DMS53 treated with DMSO at 0.1 percent for 48 hours (cell line): ENCODE results near the gene AUTS2.
A peak's percentile ranks its signal among the peaks of the same experiment; 100 is the strongest.

Source experiments
- DNase-seq: peaks from one replicate; lab custom pipeline; 2025; ENCODE audit not compliant: unreplicated experiment; lab: John Stamatoyannopoulos, UW

AUTS2 gene

DNA sequence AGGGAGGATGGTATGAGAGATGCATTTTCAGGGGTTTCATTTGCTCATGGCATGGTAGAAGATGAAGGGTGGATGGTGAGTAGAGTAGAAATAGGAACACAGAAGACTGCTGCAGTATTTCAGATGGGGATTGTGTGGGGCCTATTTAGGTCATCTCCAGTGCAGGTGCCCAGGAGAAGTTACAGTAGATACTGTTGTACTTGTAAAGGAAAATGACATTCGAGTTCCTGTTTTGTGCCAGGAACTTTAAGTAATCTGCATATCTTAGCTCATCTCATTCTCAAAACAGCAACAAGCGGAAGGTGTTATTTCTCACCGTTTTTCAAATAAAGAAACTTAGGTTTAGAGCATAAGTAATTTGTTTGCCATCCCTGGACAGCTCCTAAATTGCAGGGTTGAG, 156.2 kb downstream of the AUTS2 start:
- no peak for DNase-seq

DNA sequence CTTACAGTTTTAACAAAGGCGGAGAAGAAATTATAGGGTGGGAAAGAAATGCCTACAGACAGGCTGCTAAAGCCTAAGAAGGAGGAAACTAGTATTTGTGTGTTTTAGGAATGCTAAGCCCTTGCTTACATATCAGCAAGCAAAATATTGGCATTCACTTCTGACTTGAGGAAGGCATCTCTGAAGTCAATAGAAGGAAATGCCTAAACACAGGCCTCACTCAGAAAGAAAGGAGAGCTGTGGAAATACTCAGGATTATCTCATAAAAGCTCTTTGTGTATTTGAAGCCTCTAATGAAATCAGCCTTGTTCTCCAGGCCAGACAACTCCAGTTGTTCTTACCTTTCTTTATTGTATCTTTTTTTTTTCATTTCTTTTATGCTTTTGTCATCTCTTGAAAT, 158.0 kb downstream of the AUTS2 start:
- DNase-seq, result no peak

DNA sequence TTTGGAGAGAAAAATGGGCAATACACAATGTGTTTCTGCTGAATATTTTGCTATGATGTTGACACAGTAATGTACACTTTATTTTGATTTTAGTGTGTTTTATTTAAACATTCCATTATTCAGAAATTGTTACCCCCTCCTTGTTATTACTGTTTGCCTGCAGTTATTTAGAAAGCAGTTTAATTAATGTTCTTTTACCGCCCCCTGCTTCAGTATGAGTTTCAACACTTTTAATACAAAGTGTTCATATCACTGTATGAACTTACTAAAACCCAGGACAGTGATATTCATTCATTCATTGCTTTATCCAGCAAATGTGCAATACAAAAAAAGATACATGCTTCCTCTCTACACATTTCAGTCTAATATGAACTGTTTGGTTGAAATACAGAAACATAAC, 159.3 kb downstream of the AUTS2 start:
- DNase-seq, result no peak

DNA sequence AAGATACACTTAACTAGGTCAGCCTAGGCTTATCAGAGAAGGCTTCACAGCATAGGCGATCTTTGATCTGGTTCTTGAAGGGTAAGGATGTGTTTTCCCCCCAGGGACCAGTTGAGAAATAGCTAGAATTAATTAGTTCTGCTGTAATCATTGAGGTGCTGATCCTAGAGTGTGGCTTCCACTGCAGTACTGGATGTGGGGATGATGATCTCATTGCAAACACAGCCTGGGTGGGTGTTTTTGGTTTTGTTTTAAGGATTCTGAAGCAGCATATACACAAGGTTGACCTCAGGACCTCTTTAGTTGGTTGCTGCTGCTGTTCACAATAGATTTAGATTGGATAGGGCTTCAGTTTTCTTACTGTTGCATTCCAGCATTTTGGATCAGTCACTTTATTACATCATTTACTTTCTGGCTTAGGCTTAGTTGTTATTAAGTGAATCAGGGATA, 159.7 kb downstream of the AUTS2 start:
- DNase-seq, result no peak

DNA sequence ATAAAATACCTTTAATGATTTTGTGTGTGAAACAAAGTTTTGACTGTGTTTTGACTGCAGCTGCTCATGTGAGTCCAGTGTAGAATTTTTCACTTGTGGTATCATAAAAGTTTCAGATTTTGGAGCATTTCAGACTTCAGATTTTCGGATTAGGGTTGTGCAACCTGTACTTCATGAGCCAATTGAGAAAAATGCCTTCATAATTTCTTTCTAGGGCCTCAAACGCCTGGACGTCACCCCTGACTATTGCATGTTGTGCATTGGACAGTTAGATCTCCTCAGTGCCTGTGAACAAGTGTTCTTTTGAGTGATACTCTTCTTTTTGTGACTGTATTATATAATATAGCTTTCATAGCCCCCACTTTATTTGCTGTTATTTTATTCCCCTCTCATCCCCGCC, 161.1 kb downstream of the AUTS2 start:
- no peak for DNase-seq

DNA sequence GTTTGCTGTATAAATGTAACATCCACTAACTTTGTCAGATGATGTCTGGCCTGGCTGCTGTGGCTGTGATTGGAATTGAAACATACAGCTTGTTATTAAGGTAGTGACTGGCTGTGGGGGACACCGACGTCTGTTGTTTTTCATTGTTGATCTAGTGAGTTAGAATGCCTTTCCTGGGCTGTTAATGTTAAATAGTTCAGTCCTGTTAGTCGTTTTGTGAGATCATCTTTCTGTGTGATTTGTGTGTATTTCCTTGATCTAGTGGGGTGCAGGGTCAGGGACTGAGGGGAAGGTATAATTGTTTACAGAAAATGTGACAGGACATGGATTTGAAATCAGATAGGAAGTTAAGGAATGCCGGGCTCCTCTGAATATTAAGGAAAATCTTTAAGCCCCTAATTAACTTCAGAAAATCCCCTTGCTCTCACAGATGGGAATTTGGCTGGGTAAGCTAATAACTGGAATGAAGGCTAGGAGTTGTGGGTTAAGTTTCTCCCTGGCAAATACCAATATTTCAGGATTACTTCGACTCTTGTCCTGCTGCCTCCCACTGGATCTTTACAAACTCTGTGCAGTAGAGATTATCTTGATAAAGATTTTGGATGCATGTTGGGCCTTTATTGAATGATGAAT, 163.1 kb downstream of the AUTS2 start:
- DNase-seq, result no peak

DNA sequence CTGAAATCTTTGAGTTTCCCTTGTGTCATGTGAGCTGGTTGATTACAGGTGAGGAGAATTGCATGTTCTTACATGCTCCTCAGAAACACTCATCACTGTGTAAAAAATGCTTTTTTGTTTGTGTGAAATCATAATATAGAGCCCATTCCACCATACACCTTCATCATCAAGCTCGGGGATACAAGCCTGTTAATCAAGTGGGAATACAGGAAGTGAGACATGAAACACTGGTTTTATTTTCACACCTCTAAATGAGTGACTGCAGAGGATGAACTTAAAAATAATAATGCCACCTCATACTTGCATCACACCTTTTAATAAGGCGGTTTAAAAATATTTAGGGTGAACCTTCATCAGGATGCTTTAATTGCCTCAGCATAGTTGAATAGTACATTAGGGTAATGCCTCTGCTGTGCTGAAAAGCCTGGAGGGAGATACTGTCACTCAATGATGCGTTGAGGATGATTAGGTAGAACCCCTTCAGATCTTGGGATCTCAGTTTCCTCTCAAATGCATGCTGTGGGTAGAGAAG, 164.6 kb downstream of the AUTS2 start:
- DNase-seq, result no peak

DNA sequence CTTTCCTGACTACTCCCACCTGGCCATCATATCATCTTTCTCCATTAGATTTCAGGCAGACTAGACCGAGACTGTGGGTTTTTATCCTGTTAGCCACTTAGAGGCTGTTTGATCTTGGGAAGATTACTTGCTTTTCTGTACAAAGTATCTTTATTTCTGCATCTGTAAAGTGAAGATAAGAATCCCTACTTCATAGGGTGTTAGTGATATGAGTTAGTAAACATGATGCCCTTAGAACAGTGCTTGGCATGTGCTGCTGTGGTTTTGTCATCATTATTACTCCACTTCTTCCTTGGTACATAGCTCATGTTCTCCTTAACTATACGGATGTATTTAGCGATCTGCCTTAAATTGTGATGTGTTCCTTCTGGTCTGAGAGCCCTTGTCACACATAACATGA, 165.2 kb downstream of the AUTS2 start:
- DNase-seq, result no peak

DNA sequence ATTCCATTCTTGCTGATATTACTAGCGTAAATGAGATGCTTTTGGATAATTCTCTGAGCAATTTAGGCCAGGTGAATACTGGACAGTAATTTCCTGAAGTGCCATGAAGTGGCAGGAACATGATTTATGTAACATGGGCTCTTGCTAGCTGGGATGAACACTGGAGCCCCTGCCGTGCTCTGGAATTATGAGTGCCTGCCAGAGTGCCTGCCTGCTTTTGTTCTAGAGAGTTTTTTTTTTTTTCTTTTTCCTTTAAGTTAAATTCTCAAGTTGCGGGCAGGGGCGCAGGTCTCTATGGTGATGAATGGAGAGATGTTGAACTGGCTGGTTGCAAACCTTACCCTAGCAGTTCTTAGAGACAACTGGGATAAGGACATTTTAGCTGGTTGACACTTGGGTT, 165.9 kb downstream of the AUTS2 start:
- no peak for DNase-seq

DNA sequence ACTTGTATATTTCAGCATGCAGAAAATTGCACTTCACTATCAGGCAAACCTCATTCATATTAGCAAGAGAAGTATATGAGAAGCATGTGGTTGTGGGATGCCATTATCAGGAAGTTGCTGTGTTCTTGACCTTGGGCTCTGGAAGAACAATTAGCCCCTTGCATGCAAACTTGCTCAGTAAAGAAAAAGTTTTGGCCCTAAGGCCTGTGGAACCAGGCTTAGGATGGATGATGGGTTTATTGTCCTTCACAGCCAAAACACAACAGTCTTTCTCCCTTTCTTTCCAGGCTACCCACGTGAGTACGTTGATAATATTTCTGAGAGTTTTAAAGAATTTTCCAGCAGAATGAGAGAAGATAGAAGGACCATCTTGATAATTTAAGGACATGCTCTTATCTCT, 166.4 kb downstream of the AUTS2 start:
- DNase-seq, result no peak

DNA sequence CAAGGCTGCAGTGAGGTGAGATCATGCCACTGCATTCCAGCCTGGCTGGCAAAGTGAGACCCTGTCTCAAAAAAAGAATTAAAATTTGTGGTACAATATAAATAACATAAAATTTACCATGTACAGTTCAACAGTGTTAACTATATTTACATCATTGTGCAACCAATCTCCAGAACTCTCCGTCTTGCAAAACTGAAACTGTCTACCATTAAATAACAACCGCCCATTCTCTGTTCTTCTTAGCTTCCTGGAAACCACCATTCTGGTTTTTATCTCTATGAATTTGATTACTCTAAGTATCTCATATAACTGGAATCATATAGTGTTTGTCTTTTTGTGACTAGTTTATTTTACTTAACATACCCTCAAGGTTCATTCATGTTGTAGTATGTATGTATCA, 167.6 kb downstream of the AUTS2 start:
- no peak for DNase-seq

DNA sequence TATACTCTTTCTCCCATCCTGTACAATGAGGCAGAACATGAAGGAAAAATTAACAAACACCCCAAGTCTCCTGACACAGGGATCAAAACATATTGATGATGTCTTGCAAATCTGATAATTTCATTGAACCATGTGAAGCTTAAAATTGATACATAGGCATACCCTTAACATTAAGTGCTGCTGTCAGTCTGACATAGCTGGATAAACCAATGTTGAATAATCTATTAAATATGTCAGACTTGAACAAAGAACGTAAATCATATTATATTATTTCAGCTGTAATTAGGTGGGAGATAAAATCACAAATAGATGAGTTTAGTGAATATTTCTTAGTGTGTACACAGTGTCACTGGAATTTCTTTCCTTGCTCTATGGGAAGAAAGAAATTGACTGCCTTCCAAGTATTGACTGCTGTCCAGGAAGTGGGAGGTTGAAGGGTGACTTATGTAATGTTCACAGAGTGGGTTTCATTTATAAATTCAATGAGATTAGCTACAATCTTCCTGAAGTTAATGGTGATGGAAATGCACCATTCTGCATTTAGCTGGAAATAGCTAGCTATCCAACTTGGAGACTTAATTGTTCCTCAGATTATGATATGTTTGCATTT, 170.8 kb downstream of the AUTS2 start:
- DNase-seq, result no peak

DNA sequence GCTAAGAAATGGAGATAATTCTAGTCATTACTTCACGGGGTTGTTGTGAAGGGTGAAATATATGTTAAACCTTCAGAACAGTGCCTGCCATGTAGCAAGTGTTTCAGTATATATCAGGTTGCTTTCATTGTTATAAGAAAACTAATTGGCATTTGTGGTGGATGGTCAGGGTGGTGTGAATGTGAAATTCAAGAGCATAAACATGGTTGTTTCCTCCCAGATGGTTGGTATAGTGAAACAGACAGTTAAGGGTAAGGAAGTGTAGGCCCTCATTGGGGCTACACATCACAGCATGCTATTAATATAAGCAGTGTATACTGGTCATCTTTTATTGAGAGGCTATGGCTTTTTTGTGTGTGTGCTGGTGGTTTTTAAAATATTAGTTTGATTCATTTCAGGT, 171.6 kb downstream of the AUTS2 start:
- no peak for DNase-seq

DNA sequence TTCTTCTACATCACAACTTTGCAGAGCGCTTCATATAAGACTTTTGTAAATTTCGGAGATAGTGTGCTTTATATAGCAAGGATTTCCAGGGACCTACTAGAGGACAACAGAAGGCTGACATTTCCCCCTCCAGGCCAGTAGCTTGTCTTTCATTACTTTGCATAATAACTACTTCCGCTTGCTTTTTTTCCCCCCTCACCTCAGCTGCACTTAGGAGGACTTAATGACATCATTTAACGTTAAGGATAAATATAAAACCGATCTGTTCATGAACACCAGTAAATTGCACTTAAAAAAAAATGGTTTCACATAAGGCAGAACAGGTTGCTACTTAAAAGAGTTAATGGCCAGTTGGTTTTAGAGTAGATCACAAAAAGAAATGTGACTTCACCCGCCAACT, 172.3 kb downstream of the AUTS2 start:
- no peak for DNase-seq

DNA sequence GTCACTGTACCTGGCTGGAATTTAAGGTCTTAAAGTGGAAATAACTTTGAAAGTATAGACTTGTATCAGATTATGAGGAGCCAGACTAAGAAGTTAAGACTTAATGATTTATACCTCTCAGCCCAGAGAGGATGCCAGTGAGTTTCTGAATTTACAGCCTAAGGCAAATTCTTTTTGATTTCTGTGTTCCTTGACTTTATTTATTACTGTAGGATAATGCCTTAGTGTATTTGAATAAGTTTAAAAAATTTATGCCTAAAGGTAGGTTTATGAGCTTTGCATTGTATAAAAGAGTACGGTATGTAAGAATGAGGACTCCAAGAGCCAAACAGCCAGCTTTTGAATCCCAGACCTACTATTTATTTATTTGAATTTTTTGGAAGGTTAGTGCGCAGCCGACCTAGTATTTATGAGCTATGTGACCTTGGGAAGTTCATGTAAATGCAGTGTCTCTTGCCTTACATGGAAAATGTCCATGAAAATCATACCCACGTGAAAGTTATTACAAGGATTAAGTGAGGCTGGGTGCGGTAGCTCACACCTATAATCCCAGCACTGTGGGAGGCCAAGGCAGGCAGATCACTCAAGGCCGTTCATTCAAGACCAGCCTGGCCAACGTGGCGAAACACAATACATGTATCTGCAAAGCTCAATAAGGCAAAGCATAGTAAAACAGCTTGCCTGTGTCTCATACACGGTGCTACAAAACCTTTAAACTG, 174.6 kb downstream of the AUTS2 start:
- DNase-seq, result no peak

DNA sequence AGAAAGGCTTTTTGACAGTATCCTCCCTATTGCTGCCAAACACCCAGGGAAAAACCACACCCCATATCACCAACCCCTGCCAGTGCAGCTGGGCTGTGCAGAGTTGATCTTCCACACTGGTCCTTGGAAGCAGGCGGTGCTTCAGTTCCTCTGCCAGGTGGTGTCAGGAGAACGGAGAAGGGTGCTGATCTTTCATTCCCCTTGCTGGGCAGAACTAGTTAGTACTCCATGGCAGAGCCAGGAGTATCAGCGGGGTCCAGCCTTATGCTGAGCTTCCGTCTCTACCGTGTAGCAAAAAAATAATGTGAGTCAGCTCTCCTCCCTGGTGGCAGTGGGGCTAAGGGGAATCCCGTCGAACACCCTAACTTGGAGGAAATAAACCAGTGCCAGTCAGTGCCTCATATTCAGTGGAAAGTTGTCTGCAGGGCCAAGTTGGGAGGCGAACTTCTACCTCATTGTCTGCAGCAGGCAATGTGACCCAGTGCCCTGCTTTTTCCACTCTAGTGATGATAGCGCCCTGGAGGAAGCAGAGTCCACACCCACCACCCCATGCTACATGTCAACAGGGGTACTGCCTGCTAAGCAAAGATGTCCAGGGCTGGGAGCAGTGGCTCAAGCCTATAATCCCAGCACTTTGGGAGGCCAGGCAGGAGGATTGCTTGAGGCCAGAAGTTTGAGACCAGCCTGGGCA, 175.4 kb downstream of the AUTS2 start:
- no peak for DNase-seq

DNA sequence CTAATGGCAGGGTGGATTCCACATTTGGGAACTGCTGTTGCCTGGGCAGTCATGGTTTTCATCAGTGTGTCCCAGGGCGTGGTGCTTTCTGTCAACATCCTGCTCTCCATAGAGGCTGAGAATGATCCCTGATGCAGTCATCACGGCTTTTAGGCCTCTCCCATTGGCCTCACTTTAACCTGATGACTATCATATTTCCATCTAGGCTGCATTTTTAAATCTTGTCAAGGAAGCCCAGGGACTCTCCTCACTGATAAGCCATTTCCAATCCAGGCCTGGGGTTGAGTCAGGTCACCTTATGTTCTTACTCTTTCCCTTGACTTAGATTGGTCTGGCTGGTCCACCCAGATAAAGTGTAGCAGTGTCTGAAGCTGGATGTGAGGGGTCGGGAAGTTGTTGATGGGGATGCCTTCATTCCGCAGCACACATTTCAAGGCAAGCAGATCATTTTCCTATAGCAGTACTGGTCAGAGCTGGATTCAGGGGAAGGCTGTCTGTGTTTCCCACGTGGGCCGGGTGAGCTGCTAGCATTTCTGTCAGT, 177.0 kb downstream of the AUTS2 start:
- DNase-seq, result no peak

DNA sequence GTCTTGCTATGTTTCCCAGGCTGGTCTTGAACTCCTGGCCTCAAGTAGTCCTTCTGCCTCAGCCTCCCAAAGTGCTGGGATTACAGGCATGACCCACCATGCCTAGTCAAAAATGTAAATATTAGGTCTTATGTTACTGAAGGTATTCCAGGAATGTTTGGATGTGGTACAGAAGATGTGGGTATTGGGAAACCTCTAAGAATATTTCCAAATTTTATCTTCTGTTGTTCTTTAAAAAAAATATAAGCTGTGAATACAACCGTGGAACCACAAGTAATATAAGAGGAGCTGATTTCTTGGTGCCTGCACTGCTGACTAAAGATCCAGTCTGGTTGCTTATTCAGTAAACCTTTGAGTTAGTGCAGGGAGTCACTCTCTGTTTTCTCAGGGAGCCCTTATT, 178.3 kb downstream of the AUTS2 start:
- DNase-seq, result no peak

DNA sequence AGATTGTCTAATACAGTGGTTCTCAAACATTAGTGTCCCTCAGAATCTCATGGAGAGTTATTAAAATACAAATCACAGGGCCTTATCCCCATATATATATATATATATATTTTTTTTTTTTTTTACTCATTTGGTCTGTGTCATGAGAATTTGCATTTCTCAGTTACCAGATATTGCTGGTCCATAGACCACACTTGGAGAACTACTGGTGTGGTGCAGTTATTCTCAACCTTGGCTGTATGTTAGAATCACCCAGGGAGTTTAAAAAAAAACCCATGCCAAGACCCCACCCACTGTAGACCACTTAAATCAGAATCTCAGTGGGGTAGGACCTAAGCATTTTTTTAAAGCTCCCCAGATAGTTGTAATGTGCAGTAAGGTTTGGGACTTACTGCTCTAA, 179.9 kb downstream of the AUTS2 start:
- no peak for DNase-seq

DNA sequence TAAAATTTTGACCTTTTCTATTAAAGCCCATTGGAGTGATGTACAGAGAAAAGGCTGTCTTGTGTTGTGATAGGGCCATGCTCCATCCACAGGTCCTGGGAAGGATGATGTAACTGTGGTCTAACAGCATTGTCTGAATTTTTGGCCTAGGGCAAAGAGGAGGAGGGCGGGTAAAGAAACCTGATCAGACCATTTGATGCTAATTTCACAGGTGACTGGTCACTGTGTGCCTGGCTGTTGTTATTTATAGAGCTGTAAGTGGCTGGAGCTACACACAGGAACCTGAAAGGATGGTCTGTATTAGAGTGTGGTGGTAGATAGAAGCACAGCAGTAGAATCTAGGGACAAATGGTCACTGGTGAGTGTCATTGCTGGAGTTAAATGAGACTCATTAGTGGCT, 182.1 kb downstream of the AUTS2 start:
- DNase-seq, result peak; percentile 12

DNA sequence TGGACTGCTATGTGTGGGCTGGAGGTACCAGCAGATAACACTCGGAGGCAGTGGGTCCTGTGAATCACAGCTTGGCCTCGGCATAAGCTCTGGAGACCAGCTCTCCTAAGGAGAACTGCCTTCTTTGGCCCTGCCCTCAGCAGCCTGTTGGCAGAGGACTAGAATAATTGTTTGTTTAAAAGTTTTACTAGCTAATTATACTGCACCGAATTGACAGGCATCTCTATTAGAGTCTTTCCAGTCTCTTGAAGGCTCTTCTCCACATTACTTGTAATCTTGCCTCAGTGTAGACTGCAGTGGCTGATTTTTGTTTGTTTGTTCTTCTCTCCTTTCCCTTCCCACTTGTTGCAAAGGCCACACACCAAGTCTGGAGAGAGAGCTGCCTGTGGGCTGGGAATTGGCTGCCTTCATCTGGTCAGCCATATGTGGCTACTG, 183.2 kb downstream of the AUTS2 start:
- DNase-seq, result no peak
